NCI-H345 treated with DMSO at 0.1 percent for 48 hours (cell line): Measurements from ENCODE around the gene RBMS1.

Experiments
- DNase-seq: peaks from one replicate; lab custom pipeline; 2025; ENCODE audit not compliant: unreplicated experiment; lab: John Stamatoyannopoulos, UW

The RBMS1 gene

GRCh38 chr2:160310118-160310828 is 183.3 kb downstream of the RBMS1 start:
- no peak for DNase-seq

- no peak for DNase-seq
These were observed 184.0 kb downstream of the RBMS1 start for GRCh38 chr2:160309585-160309984.

- DNase-seq, result no peak
These were observed 184.7 kb downstream of the RBMS1 start for GRCh38 chr2:160308915-160309314.

GRCh38 chr2:160308476-160308875 is 185.1 kb downstream of the RBMS1 start:
- no peak for DNase-seq

- no peak for DNase-seq
These were observed 186.6 kb downstream of the RBMS1 start for GRCh38 chr2:160306985-160307384.

GRCh38 chr2:160305081-160305750 is 188.4 kb downstream of the RBMS1 start:
- no peak for DNase-seq

- no peak for DNase-seq
These were observed 190.1 kb downstream of the RBMS1 start for GRCh38 chr2:160303527-160303926.

GRCh38 chr2:160303076-160303475 is 190.5 kb downstream of the RBMS1 start:
- DNase-seq, result no peak

GRCh38 chr2:160301420-160301819 is 192.2 kb downstream of the RBMS1 start:
- no peak for DNase-seq

GRCh38 chr2:160300203-160300602 is 193.4 kb downstream of the RBMS1 start:
- no peak for DNase-seq

- DNase-seq, result no peak
These were observed 194.1 kb downstream of the RBMS1 start for GRCh38 chr2:160299540-160299939.

- no peak for DNase-seq
These were observed 194.6 kb downstream of the RBMS1 start for GRCh38 chr2:160298960-160299359.

- no peak for DNase-seq
These were observed 197.9 kb downstream of the RBMS1 start for GRCh38 chr2:160295519-160296207.

- DNase-seq, result no peak
These were observed 198.7 kb downstream of the RBMS1 start for GRCh38 chr2:160294889-160295288.

GRCh38 chr2:160294339-160294803 is 199.2 kb downstream of the RBMS1 start:
- DNase-seq, result no peak

- no peak for DNase-seq
These were observed 200.1 kb downstream of the RBMS1 start for GRCh38 chr2:160293391-160294091.

- no peak for DNase-seq
These were observed 201.4 kb downstream of the RBMS1 start for GRCh38 chr2:160292225-160292624.

GRCh38 chr2:160291382-160291781 is 202.2 kb downstream of the RBMS1 start:
- DNase-seq, result no peak

GRCh38 chr2:160290598-160290997 is 203.0 kb downstream of the RBMS1 start:
- no peak for DNase-seq

GRCh38 chr2:160289831-160290230 is 203.8 kb downstream of the RBMS1 start:
- no peak for DNase-seq

GRCh38 chr2:160289126-160289525 is 204.5 kb downstream of the RBMS1 start:
- DNase-seq, result no peak
